Endothelial cell of umbilical vein (primary cell): ENCODE results near the gene GAN. TPM values are rescaled to one million over a fixed set of nuclear protein-coding genes. Genes with fewer than 3 reads are reported as not detected.

Source experiments
- BruUV-seq: library from RNA; stranded (reverse); fragments of 400-500 nt; replicated peaks from 2 replicates; lab custom pipeline; 2021; lab: Mats Ljungman, UMichigan
- CTCF ChIA-PET: fragments of 300-600, 350-600 bp; sonication (Branson Sonifier 250); formaldehyde crosslinking; loops from one replicate; lab custom pipeline; 2021; ENCODE audit warnings: antibody characterized with exemption, inconsistent platforms; lab: Charles Lee
- POLR2A ChIA-PET: fragments of 300-600, 350-600 bp; sonication (Branson Sonifier 250); formaldehyde crosslinking; loops from one replicate; lab custom pipeline; 2021; ENCODE audit warnings: antibody characterized with exemption, inconsistent platforms; lab: Charles Lee
- DNase-seq: peaks from one replicate; pipeline ENCODE4 v3.0.0-alpha.2; 2011; ENCODE audit warnings: low read depth, low spot score
- FAIRE-seq: peaks from 2 replicates; lab custom pipeline; 2011; peaks lifted over from hg19 to GRCh38; lab: Jason Lieb, UNC
- H2AFZ ChIP-seq: 2 replicates; pipeline ENCODE4 v1.6.0; 2012; ENCODE audit warnings: low read depth, low read length, control low read depth, inconsistent platforms
- H3K27ac ChIP-seq: 2 replicates; pipeline ENCODE4 v1.5.1; 2011; ENCODE audit warnings: low read depth, mild to moderate bottlenecking, control low read depth, low read length, moderate library complexity; ENCODE audit not compliant: insufficient read depth
- H3K27me3 ChIP-seq, 2 experiments: 2 replicates each; pipeline versions ENCODE4 v1.6.0 to v1.6.1; 2011; ENCODE audit warnings: low read length in 2 of 2, mixed read lengths in 1 of 2; ENCODE audit not compliant: control insufficient read depth in 2 of 2, insufficient read depth in 2 of 2
- H3K36me3 ChIP-seq, 2 experiments: 2 replicates in 1 of 2; 3 replicates in 1 of 2; pipeline ENCODE4 v1.5.1; 2011; ENCODE audit warnings: low read length in 2 of 2, mild to moderate bottlenecking in 1 of 2, moderate library complexity in 1 of 2; ENCODE audit not compliant: control insufficient read depth in 2 of 2, insufficient read depth in 2 of 2; ENCODE audit errors: extremely low read depth in 1 of 2
- H3K4me1 ChIP-seq: 3 replicates; pipeline ENCODE4 v1.5.1; 2011; ENCODE audit warnings: mild to moderate bottlenecking, low read length; ENCODE audit not compliant: control insufficient read depth, insufficient read depth; ENCODE audit errors: extremely low read depth
- H3K4me2 ChIP-seq: 2 replicates; pipeline ENCODE4 v1.6.1; 2011; ENCODE audit warnings: low read length, control low read depth, mixed read lengths; ENCODE audit not compliant: insufficient read depth
- H3K4me3 ChIP-seq, 3 experiments: fragments of 200-600 bp in 1 of 3; sonication (generic), shearing (Covaris generic) in 1 of 3; replicated peaks in 1 of 3; 2 replicates each; pipeline ENCODE4 v1.5.1; 2011 to 2016; ENCODE audit warnings: control low read depth in 3 of 3, low read length in 3 of 3, mild to moderate bottlenecking in 2 of 3, inconsistent platforms in 1 of 3, low read depth in 1 of 3, moderate library complexity in 1 of 3; ENCODE audit not compliant: insufficient read depth in 1 of 3
- H3K79me2 ChIP-seq: 2 replicates; pipeline ENCODE4 v1.6.0; 2012; ENCODE audit warnings: low read length, inconsistent platforms; ENCODE audit not compliant: control insufficient read depth, insufficient read depth
- H3K9ac ChIP-seq: replicated peaks from 2 replicates; pipeline ENCODE3; 2011; ENCODE audit warnings: low read length, control low read depth; ENCODE audit not compliant: insufficient read depth; ENCODE audit errors: extremely low read depth
- H3K9me1 ChIP-seq: replicated peaks from 3 replicates; pipeline ENCODE4 v1.6.0; 2011; ENCODE audit warnings: mild to moderate bottlenecking, low read length; ENCODE audit not compliant: control insufficient read depth, insufficient read depth; ENCODE audit errors: extremely low read depth
- H3K9me3 ChIP-seq: replicated peaks from 2 replicates; pipeline ENCODE4 v1.5.1; 2012; ENCODE audit warnings: low read length, inconsistent platforms; ENCODE audit not compliant: control insufficient read depth, insufficient read depth
- H4K20me1 ChIP-seq: replicated peaks from 2 replicates; pipeline ENCODE3; 2011; ENCODE audit warnings: mild to moderate bottlenecking, low read length; ENCODE audit not compliant: control insufficient read depth, insufficient read depth; ENCODE audit errors: extremely low read depth
- FOS ChIP-seq: IDR thresholded peaks from 2 replicates; pipeline ENCODE4 v1.6.1; 2011; ENCODE audit warnings: mild to moderate bottlenecking, low read length, moderate library complexity, borderline replicate concordance; ENCODE audit not compliant: insufficient read depth
- JUN ChIP-seq: IDR thresholded peaks from 2 replicates; pipeline ENCODE4 v1.6.1; 2011; ENCODE audit warnings: borderline replicate concordance, low read depth; ENCODE audit not compliant: insufficient read length, insufficient read depth
- POLR2A ChIP-seq: IDR thresholded peaks from 2 replicates; pipeline ENCODE4 v1.6.1; 2012; ENCODE audit warnings: low read depth, mild to moderate bottlenecking, control low read depth, low read length
- dilution Hi-C: fragments of 300-500 bp; cut with MboI; formaldehyde crosslinking; loops from one replicate; pipeline ENCODE4 v1.15.0; 2019; ENCODE audit warnings: low sequenced_read_pairs; ENCODE audit not compliant: extremely low pct_ligation_motif_present
- intact Hi-C: fragments of 100-400 bp; cut with micrococcal nuclease; formaldehyde crosslinking; loops from one replicate; pipeline ENCODE4 v1.10.0; 2022
- polyA plus RNA-seq, 4 experiments: library from polyadenylated mRNA; depleted of rRNA in 3 of 4; stranded (reverse) in 3 of 4; unstranded in 1 of 4; fragments of >200 nt; gene quantifications; 2 replicates each; pipeline versions ENCODE4 v1.2.1 to v1.2.3, GENCODE V29; 2011 to 2012; ENCODE audit warnings: missing spikeins in 1 of 4
- total RNA-seq: library from RNA; stranded (reverse); gene quantifications from 2 replicates; pipeline ENCODE4 v1.2.3, GENCODE V29; 2021

The GAN gene
- total and polyA plus RNA-seq, 2 donors (not counting 3 experiments of a cell fraction or from before 2014, with no cell fraction given), result 1.8 to 11.1 TPM

- DNase-seq (peak; percentile 34), FAIRE-seq (peak; percentile 59)
- no peaks in the 10 kb centered on the region for H4K20me1 ChIP-seq
- H3K4me3 ChIP-seq, result no peak overlapping the region
- H3K79me2 ChIP-seq, result no peaks in the 10 kb centered on the region
- H3K9me3 ChIP-seq, result no peaks in the 10 kb centered on the region
- no peaks in the 10 kb centered on the region for H3K9me1 ChIP-seq
- H3K36me3 ChIP-seq, result peaks cover 3 to 7% of the 10 kb centered on the region in 2 experiments
- no peak overlapping the region for H3K27ac ChIP-seq
- peak overlapping the region; percentile 43 for H3K4me2 ChIP-seq
- ChIA-PET CTCF (interaction anchor here (0.7 to 1.7 kb wide), 4 partner anchors 9 to 350 kb away, joined by 3 to 5 read pairs (median 4); no protein-coding TSS in a partner anchor), POLR2A (no interaction called here)
- BruUV-seq, result no TSS peak
- no peaks in the 10 kb centered on the region for H3K27me3 ChIP-seq
- H3K4me1 ChIP-seq, result peaks cover 18% of the 10 kb centered on the region
- H3K9ac ChIP-seq, result no peak overlapping the region
- no peak overlapping the region for H2AFZ ChIP-seq
- dilution Hi-C loops, result loop anchor here (25.0 kb wide), 1 partner anchor 88 kb away; no protein-coding TSS in a partner anchor
- intact Hi-C loops, result no loop called here
- TF ChIP-seq FOS, result no peak
Measured at GRCh38 chr16:81374550-81374949, 59.8 kb downstream of the GAN start.

DNA sequence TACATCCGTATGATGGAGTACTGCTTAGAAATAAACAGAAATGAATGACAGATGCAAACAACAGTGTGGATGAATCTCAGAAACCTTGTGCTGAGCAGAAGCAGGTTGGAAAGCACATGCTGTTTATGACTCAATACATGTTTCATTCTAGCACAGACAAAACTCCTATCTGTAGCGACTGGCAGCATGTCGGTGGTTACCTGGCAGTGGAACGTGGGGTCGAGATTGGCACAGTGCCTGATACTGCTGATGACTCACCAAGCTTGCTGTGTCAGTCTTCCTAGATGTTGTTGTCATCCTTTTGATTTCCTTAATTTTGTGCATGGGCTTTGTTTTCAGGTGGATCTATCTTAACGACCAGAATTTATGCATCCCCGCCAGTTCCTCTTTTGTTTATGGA, 62.1 kb downstream of the GAN start:
- Histone ChIP-seq H3K4me2 (no peak overlapping the region), H3K4me3 (no peak overlapping the region), H4K20me1 (no peaks in the 10 kb centered on the region), H3K9ac (no peak overlapping the region), H2AFZ (no peak overlapping the region), H3K79me2 (no peaks in the 10 kb centered on the region), H3K4me1 (peaks cover 18% of the 10 kb centered on the region), H3K9me1 (no peaks in the 10 kb centered on the region), H3K27me3 (no peaks in the 10 kb centered on the region), H3K9me3 (no peaks in the 10 kb centered on the region), H3K36me3 (peaks cover 3 to 7% of the 10 kb centered on the region in 2 experiments), H3K27ac (no peak overlapping the region)
- FAIRE-seq, result peak; percentile 69
- DNase-seq, result peak; percentile 67
- ChIA-PET POLR2A (no interaction called here), CTCF (interaction anchor here (0.6 kb wide), 1 partner anchor 8 kb away, joined by 3 read pairs; no protein-coding TSS in a partner anchor)
- intact Hi-C loops (no loop called here), dilution Hi-C loops (loop anchor here (25.0 kb wide), 1 partner anchor 360 kb away; no protein-coding TSS in a partner anchor)
- TF ChIP-seq FOS (peak; percentile 62), JUN (peak; percentile 42), POLR2A (no peak)
- BruUV-seq, result no TSS peak
